Coronary artery (tissue), 2 donors: Measurements from ENCODE around the gene HSPBAP1.

ENCODE experiments used
- DNase-seq: peaks from one replicate; pipeline ENCODE4 v3.0.0-alpha.2; 2017; ENCODE audit warnings: low spot score
- H3K27ac ChIP-seq, 2 donors: fragments of 200-600 bp; sonication (generic); one replicate each; pipeline ENCODE4 v1.5.1; 2016 to 2019
- H3K4me3 ChIP-seq: fragments of 200-600 bp; sonication (generic); 2 replicates; pipeline ENCODE4 v1.5.1; 2016; ENCODE audit warnings: mild to moderate bottlenecking, moderate library complexity
- CTCF ChIP-seq: fragments of 200-600 bp; sonication (generic); IDR thresholded peaks from one replicate; pipeline ENCODE4 v1.5.1; 2019; ENCODE audit warnings: antibody characterized with exemption

The HSPBAP1 gene

GRCh38 chr3:122786066-122786465 lies 7.6 kb downstream of the HSPBAP1 start:
- Histone ChIP-seq H3K4me3 (no peak overlapping the region), H3K27ac (no peak overlapping the region)
- TF ChIP-seq CTCF, result no peak
- DNase-seq, result no peak

GRCh38 chr3:122785231-122785630 lies 8.4 kb downstream of the HSPBAP1 start:
- Histone ChIP-seq H3K27ac (no peak overlapping the region), H3K4me3 (no peak overlapping the region)
- no peak for DNase-seq
- no peak for TF ChIP-seq CTCF

GRCh38 chr3:122784436-122784835 lies 9.2 kb downstream of the HSPBAP1 start:
- H3K4me3 ChIP-seq, result no peak overlapping the region
- no peak overlapping the region for H3K27ac ChIP-seq
- DNase-seq, result no peak
- TF ChIP-seq CTCF, result no peak

- TF ChIP-seq CTCF, result no peak
These were observed 10.8 kb downstream of the HSPBAP1 start for GRCh38 chr3:122782804-122783203.

GRCh38 chr3:122777563-122777962 lies 16.1 kb downstream of the HSPBAP1 start:
- TF ChIP-seq CTCF, result no peak
- Histone ChIP-seq H3K27ac (no peak overlapping the region), H3K4me3 (no peak overlapping the region)
- DNase-seq, result no peak

More at GRCh38 chr3:122782804-122783203, 10.8 kb downstream of the HSPBAP1 start:
- Histone ChIP-seq H3K4me3 (no peak overlapping the region), H3K27ac (no peak overlapping the region)
- DNase-seq, result no peak

GRCh38 chr3:122776675-122777468 lies 16.8 kb downstream of the HSPBAP1 start:
- Histone ChIP-seq H3K27ac (no peak overlapping the region), H3K4me3 (no peak overlapping the region)

More at GRCh38 chr3:122776675-122777468, 16.8 kb downstream of the HSPBAP1 start:
- no peak for DNase-seq
- TF ChIP-seq CTCF, result no peak
